CD4-positive, alpha-beta T cell treated with Interleukin-4 for 4 hours (primary cell): ENCODE data around the gene DNAJC18.
"Not testable (repeated sequence)": the region's sequence is repeated elsewhere in the genome, so short reads cannot be mapped to it uniquely, and the experiment has no call there.

ENCODE experiments used
- DNase-seq: peaks from one replicate; pipeline ENCODE4 v3.0.0-alpha.2; 2020

Gene DNAJC18

GRCh38 chr5:139425497-139425896 is 13.8 kb downstream of the DNAJC18 start:
- no peak for DNase-seq

DNA sequence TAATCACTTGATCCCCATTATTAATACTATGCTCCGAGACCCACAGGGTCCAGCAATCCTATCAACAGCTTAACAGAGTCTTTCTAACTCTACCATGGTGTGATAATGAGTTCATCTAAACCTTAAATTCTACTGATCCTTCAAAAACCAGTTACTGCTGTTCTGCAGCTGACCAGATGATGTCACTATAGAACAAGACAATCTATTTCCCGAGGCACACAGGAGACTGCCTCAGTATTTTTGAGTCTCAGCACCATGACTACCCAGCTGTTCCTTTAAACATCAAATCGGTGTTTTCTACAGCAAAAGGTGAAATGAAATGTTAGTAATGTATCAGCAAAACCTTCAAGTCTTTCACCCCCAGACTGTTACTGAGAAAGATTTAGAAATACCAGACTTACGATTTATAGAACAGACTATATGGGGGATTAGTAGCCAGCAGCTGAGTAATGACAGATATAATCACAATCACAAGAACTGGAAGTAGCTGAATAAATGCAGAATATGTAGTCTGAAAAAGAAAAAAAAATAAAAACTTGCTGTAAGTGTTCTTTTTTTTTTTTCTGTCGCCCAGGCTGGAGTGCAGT is 16.9 kb downstream of the DNAJC18 start:
- peak; percentile 86 for DNase-seq

- DNase-seq: no peak
These were observed 19.8 kb downstream of the DNAJC18 start for GRCh38 chr5:139419226-139420192.

GRCh38 chr5:139418793-139419192 is 20.5 kb downstream of the DNAJC18 start:
- no peak for DNase-seq

DNA sequence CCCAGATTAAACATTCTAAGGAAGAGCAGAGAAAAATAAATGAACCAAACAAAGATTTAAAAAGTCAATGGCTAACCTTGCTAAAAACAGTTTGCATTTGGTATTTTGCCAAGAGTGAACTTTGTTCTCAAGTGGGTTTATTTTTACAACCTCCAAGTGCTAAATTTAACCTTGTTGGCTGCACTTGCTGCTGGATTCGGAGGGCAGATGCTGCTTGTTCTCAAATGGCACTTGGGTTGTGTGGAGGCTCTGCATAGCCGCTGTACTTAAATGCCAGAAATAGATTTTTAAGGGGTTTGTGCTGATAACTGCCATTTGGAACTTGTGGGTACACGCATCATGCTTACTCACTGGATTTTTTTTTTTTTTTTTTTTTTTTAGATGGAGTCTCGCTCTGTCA is 22.1 kb downstream of the DNAJC18 start:
- DNase-seq: no peak

DNA sequence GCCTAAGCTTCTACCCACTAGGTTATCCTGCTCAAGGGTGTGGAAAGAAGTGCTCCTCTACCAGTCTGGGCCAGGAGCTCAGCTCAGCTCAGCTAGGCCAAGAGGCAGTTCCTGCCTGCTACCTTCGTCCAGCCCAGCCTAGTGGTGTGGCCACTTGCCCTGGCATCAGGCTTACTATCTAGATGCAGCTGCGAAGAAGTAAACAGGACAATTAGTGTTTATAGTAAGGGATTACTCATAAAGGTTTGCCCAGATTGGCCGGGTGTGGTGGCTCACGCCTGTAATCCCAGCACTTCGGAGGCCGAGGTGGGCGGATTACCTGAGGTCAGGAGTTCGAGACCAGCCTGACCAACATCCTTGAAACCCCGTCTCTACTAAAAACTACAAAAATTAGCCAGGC is 22.7 kb downstream of the DNAJC18 start:
- DNase-seq: no peak

DNA sequence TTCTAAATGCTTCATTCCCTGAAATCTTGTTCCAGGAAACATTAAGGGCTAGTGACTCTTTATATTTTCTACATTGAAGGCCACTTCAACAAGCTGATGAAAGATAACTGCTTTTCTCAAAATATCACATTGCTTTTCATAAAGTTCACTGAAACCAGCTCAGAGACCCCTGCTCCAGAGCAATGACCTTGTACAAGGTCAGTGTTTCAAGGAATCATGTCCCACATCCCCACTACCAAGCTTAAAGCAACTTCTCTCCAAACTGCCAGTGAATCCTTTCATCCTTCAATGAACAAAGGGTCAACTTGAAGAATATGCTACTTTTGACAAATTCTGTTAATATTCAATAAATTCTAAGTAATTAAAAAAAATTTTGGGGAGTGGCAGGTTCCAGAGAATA is 23.5 kb downstream of the DNAJC18 start:
- DNase-seq: no peak

DNA sequence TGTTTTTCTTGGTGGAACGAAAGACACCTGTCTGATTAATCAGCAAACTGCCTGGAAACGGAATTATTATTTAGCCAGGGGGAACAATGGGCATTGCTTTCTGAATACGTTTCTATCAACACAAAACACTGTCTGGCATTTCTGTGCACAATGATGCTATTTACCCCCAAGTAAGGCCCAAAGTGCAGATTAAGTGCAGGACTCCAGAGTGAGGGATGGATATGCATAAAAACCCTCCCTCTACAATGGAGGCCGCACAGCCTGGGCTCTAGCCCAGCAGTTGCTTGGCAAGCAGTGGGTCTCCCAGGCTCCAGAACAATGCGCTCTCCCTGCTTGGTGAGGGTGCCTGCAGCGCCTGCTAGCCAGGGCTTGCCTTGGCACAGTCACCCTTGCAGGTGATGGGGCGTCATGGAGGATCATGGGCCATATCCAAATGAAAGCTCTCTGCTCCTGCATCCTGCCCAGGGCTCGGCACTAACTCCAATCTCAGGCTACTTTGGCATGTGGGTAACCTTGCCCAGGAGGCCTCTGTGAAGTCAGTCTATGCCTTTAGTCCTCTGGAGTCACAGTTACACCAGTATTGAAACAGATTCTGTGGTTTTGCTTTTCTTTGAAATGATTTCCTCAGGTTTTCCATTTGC is 24.0 kb downstream of the DNAJC18 start:
- no peak for DNase-seq

DNA sequence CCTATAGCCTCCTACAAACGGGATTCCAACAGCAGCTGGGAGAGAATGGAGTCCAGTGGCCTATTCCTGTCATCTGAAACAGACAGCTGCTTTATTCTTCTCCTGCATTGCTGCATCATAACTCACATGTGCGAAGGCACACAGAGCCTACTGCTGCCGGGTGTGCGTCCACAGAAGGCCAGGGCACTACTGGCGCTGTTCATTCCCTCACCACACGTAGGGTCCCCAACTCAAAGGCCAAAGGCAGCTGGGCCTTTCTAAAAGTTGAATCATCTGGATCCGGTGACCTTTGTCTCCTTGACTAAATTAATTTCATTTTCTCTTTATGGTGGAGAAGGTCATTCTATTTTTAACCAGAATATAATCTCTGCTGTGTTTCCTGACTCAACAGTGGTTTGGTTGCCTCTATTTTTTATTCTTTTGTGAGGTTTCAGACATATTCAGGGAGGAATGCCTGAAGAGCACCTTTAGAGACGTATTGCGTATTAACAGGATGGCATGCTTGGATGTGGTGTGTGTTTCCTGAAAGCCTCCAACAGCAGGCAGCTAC is 24.7 kb downstream of the DNAJC18 start:
- no peak for DNase-seq

- no peak for DNase-seq
These were observed 25.4 kb downstream of the DNAJC18 start for GRCh38 chr5:139413963-139414362.

GRCh38 chr5:139413153-139413552 is 26.2 kb downstream of the DNAJC18 start:
- no peak for DNase-seq

DNA sequence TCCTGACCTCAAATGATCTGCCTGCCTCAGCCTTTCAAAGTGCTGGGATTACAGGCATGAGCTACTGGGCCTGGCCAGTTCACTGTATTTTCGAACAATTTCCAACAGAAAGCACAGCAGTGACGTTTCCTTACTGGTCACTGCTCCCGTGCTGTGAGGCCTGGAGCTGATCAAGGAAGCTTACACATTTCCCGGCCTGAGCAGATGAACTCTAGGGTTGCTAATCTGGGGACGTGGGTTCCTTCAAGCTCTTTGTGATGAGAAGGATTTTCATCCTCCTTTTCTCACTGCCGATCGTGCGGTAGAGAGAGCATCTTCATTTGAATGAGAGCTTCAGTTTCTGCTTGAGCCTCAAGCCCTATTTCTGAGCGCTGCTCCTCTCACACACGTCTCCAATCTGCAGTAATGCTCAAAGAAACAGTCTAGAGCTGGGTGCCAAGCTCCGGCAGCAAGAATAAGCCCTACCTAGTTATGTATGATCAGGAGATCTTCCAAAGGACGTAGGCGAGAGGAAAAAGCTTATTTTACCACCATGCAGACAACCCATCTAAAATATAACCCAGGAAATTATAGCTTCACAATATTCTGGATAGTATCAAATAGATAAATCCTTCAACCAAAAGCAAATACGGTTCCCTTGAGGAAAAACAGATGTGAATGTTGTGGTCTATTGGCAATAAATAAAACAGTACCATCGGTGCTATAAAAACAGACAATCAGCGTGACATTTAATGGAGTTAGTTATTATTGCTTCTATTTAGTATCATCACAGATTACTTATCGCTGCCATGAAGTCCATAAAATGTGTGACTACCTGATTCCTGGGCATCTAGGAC is 28.1 kb downstream of the DNAJC18 start:
- no peak for DNase-seq

- no peak for DNase-seq
These were observed 29.0 kb downstream of the DNAJC18 start for GRCh38 chr5:139410121-139410992.

GRCh38 chr5:139409116-139409515 is 30.2 kb downstream of the DNAJC18 start:
- not testable (repeated sequence) for DNase-seq

GRCh38 chr5:139408191-139408590 is 31.1 kb downstream of the DNAJC18 start:
- DNase-seq: no peak

GRCh38 chr5:139407517-139407916 is 31.8 kb downstream of the DNAJC18 start:
- no peak for DNase-seq

- no peak for DNase-seq
These were observed 32.4 kb downstream of the DNAJC18 start for GRCh38 chr5:139406963-139407362.

DNA sequence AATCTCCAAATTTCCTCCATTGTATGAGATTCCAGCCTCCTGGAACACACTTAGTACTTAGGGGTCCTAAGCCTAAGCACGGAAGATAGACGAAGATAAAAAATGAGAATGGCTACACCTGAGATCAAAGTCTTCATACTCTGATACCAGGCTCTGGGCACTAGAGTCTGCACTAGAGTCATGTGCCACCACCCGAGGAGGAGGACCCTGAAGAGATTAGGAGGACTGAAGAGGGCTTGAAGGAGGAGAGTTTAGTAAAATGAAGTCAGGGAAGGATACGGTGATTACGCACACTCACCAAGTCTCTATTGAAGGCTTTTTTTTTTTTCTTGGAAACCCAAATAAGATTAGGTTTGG is 34.9 kb downstream of the DNAJC18 start:
- DNase-seq: no peak

- DNase-seq: peak; percentile 96
These were observed 35.4 kb downstream of the DNAJC18 start, which contains the start of gene SPATA24 for GRCh38 chr5:139403787-139404483. Gene SPATA24 (minus strand): TSS chr5:139404089. CDS start chr5:139404060, 29 bp downstream.

GRCh38 chr5:139403418-139403786 is 35.9 kb downstream of the DNAJC18 start:
- no peak for DNase-seq
